GM18498 (cell line): ENCODE data around the gene TMC6.

Experiments
- ATAC-seq: cut with Tn5 transposase; IDR thresholded peaks from one replicate; pipeline ENCODE4 v1.9.1; 2021; ENCODE audit warnings: mild to moderate bottlenecking, moderate library complexity; ENCODE audit not compliant: unreplicated experiment

The TMC6 gene

GRCh38 chr17:78111727-78112517 is 16.6 kb downstream of the TMC6 start:
- ATAC-seq = no peak

DNA sequence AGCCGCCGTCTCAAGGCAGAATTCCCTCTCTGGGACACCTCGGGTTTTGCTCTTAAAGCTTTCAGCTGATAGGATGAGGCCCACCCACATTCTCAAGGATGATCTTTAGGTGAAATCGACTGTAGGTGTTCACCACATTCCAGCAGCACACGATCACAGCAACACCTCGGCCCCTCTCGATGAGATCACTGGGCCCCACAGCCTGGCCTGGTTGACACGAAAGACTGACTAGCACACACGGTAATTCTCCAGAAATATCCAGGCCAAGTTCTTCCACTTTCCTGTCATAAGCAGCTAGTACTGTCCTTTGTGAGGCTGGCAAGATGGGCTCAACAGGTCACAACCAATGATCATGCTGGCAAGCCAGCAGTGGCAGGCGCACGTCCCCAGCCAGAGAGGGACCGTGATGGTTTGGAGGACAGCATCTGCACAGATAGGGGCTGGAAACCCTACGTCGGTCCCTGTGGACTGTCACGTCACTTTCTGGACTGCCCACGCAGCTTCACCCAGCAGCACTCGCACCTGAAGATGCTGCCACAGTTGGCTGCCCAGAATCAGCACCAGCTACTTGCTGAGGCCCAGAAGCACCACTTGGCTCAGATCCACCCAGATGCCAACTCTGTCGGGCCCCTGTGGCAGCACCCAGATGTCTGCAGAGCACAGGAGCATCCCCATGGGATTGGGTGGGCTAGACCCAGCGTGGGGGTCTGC is 17.4 kb downstream of the TMC6 start:
- ATAC-seq = no peak

GRCh38 chr17:78110363-78111015 is 18.1 kb downstream of the TMC6 start:
- no peak for ATAC-seq

DNA sequence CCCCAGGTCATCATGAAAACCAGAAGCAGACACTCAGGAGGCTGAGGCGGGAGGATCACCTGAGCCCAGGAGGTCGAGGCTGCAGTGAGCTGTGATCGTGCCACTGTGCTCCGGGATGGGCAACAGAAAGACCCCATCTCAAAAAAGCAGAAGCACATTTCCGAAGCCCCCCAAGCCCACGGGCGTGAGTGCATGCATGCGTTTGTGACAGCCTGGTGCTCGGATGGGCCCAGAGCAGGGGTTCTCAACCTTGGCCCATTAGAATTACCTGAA is 19.1 kb downstream of the TMC6 start:
- no peak for ATAC-seq

DNA sequence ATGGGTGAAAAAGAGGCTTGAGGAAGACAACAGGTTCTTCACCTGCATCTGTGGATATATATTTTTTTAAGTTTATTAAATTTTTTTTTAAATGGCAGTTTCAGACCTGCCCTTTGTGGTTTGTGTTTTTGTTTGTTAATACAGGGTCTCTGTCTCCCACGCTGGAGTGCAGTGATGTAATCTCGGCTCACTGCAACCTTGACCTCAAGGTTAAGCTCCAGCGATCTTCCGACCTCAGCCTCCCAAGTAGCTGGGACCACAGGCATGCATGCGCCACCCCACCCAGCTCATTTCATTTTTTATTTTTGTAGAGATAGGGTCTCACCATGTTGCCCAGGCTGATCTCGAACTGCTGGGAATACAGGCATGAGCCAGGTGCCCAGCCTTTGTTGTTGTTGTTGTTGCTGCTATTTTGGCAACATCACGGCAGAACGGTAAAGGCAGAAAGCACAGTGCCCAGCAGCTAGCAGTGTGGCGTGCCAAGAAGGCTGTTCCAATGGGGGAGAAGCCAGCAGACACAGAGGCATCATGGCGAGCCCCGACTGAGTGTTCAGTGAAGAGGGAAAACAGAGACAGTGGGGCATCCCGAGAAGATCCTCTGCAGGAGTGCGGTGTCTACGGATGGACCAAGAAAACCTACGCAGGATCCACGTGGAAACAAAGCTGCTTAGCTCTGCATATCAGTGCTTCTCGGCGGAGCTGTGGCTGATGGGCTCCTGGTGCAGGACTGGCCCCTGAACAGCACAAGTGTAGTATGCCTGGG is 19.6 kb downstream of the TMC6 start:
- ATAC-seq = no peak

DNA sequence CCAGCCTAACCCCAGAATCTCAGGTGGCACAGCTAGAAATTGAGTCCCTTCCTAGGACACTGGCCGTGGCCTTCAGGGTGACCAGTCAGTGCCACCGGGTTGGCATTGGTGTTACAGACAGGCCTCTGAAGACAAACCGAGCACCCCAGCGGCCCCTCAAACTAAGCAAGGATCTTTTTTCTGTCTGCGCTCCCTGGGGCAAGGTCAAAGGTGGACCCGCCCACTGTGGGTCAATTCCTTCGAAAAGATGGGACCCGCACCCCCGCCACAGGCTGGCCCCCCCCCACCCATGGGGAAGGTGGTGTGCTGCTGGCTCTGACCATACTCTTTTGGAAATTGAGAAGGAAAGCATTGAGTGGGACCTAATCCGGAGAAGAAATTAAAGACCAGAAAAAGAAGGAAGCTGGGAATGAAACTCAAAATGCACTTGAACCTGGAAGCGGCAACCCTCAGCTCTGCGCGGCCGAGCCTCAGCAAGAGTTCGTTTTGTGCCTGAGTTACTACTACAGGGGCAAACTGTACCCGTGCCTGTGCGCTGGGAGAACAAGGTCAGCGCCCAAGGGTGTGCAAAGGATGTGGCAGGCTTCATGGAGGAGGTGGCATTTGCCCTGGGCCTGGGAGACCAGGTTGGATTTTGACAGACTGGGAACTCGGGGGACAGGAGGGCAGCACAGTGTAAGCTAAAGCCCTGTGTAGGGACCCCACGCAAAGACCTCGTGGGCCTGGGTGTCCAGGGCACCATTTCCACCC is 20.4 kb downstream of the TMC6 start:
- no peak for ATAC-seq

DNA sequence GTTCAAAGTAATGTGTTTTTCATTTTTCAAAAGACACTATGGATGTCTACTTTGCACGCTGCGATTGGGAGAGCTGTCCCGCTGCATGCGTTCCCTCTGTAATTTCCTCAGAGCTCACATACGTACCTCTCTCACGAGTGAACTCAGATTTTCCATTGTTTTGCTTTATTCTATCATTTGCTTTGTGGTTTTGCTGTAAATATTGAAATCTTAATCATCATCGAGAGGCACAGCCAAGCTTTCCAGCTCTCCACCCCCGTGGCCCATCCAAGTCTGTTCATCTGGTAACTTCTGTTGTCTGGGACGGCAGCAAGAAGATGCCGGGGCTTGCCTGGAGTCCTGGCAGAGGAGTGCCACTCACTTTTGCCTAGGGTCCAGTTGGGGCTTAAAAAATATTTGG is 21.1 kb downstream of the TMC6 start:
- no peak for ATAC-seq

- ATAC-seq = no peak
Observed at GRCh38 chr17:78106211-78106610, 22.3 kb downstream of the TMC6 start.

- ATAC-seq = no peak
Observed at GRCh38 chr17:78105551-78105950, 23.0 kb downstream of the TMC6 start.

DNA sequence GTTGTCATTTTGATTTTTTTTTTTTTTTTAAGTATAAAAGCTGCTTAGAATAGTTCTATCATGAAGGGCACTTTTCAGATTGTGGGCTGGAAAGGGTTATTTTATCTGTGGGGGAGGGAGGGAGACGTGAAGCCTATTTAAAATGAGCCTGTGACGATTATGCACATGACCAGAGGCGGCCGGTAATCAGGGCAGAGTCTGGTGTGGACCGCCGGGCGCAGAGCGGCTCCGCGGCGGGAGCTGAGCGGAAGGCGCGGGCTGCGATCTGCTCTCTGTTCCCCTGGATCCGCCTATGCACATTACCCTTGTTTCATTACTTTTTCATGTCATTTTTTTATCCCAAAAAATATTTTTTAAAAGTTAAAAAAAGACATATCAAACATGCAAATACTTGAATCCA is 23.5 kb downstream of the TMC6 start:
- ATAC-seq = no peak

DNA sequence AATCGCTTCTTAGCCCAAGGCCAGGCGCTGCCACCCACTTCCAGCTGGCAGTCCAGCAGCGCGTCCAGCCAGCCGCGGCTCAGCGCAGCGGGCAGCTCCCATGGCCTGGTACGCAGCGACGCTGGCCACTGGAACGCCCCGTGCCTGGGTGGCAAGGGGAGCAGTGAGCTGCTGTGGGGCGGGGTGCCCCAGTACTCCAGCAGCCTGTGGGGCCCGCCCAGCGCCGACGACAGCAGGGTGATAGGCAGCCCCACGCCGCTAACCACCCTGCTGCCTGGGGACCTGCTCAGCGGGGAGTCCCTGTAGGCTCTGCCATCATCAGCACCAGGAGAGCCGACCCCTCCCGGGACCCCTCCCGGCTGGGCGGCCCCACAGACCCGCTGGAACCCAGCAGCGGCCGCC is 24.0 kb downstream of the TMC6 start:
- no peak for ATAC-seq

DNA sequence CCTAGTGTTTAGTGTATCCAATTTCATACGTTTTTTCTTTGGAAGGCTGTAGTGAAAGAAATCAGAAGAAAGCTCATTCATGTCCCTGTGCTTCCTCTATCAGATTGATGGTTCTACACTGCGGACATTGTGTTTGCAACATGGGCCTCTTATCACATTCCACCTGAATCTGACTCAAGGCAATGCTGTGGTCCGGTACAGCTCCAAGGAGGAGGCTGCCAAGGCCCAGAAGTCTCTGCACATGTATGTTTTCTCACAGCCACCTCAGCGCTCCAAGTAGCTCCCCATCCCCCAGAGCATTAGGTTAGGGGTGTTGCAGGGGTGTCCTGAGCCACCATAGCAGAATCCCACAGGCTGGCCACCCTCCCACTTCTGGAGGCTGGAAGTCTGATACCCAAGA is 25.2 kb downstream of the TMC6 start:
- no peak for ATAC-seq

DNA sequence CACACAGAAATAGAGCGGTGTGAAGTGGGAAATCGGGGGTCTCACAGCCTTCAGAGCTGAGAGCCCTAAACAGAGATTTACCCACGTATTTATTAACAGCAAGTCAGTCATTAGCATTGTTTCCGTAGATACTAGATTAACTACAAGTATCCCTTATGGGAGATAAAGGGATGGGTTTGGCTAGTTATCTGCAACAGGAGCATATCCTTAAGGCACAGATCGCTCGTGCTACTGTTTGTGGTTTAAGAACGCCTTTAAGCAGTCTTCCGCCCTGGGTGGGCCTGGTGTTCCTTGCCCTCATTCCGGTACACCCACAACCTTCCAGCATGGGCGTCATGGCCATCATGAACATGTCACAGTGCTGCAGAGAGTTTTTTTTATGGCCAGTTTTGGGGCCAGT is 27.0 kb downstream of the TMC6 start:
- no peak for ATAC-seq

- no peak for ATAC-seq
Observed at GRCh38 chr17:78101112-78101511, 27.4 kb downstream of the TMC6 start.

DNA sequence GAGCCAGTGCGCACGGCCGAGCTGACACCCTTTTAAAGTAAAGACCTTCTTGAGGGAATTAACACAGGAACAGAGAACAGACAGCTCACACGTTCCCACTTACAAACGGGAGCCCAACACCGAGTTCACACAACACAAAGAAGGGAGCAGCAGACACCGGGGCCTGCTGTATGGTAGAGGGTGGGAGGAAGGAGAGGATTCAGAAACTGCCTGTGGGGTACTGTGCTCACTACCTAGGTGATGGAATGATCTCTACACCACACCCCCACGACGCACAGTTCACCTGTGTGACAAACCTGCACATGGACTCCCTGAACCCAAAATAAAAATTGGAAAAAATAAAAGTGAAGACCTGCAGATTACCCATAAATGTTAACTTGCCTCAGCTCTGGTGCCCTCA is 32.5 kb downstream of the TMC6 start:
- no peak for ATAC-seq

DNA sequence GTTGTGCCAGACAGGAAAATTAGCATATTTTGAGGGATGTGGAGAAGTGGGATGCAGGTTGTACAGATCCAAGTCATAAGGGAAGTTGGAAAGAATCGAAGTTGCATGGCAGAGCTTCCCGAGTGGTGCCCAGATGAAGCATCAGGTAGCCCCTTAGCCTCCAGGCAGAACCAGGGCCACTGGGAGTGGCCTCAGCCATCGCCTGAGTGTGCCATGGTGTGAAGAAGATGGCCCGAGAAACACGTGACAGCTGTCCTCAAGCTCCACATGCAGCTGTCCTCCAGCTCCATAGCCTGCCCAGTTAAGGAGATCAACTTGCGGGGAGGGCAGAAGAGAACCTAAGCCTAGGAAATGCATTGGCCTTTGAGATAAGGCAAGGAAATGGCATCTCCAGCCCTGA is 33.5 kb downstream of the TMC6 start:
- no peak for ATAC-seq

- ATAC-seq = no peak
Observed at GRCh38 chr17:78092794-78093324, 35.7 kb downstream of the TMC6 start.

GRCh38 chr17:78089576-78090281 is 38.8 kb downstream of the TMC6 start:
- no peak for ATAC-seq

DNA sequence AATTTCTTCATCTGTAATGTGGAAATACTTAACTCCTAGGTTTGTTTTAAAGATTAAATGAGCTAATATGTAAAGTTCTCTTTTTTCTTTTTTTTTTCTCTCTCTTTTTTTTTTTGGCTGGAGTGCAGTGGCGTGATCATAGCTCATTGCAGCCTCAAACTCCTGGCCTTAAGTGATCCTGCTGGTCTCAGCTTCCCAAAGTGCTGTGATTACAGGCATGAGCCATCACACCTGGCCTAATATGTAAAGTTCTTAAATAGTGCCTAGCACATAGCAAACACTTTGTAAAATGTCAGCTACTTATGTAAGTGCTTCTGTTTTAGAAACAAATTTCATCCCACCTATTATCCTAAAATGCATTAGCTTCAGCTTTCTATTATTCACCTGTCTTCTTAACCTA is 40.0 kb downstream of the TMC6 start:
- no peak for ATAC-seq

- no peak for ATAC-seq
Observed at GRCh38 chr17:78086740-78087139, 41.8 kb downstream of the TMC6 start.
